DND-41 (cell line): ENCODE measurements around the gene PGAM1.

Experiments
- EZH2 ChIP-seq: IDR thresholded peaks from 3 replicates; pipeline ENCODE4 v1.6.1; 2012; ENCODE audit warnings: borderline replicate concordance, low read depth, mild to moderate bottlenecking, moderate library complexity, low read length, inconsistent platforms; ENCODE audit not compliant: severe bottlenecking
- TF ChIP-seq, protein P1 (sequence below): IDR thresholded peaks from 2 replicates; pipeline ENCODE4 v1.5.1; 2012; ENCODE audit warnings: borderline replicate concordance, low read length, moderate library complexity, mild to moderate bottlenecking; ENCODE audit not compliant: poor library complexity, severe bottlenecking; ENCODE audit errors: extremely low read depth

DNA sequence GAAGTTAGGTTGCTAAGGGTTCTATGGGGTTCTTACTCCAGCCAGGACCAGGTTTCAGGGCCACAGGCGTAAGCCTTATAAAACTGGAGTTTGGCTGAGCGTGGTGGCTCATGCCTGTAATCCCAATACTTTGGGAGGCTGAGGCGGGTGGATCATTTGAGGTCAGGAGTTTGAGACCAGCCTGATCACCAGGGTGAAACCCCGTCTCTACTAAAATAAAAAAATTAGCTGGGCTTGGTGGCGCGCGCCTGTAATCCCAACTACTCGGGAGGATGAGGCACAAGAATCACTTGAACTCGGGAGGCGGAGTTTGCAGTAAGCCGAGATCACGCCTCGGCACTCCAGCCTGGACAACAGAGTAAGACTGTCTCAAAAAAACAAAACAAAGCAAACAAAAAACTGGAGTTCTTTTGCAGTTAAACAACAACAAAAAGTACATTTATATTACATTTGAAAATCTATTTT, 24.5 kb upstream of the PGAM1 start:
- TF ChIP-seq, protein P1, sequence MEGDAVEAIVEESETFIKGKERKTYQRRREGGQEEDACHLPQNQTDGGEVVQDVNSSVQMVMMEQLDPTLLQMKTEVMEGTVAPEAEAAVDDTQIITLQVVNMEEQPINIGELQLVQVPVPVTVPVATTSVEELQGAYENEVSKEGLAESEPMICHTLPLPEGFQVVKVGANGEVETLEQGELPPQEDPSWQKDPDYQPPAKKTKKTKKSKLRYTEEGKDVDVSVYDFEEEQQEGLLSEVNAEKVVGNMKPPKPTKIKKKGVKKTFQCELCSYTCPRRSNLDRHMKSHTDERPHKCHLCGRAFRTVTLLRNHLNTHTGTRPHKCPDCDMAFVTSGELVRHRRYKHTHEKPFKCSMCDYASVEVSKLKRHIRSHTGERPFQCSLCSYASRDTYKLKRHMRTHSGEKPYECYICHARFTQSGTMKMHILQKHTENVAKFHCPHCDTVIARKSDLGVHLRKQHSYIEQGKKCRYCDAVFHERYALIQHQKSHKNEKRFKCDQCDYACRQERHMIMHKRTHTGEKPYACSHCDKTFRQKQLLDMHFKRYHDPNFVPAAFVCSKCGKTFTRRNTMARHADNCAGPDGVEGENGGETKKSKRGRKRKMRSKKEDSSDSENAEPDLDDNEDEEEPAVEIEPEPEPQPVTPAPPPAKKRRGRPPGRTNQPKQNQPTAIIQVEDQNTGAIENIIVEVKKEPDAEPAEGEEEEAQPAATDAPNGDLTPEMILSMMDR: no peak
- no peak for TF ChIP-seq EZH2
